Upper lobe of right lung (tissue), 1 donor: ENCODE results near the gene UGT2B17. TPM values are rescaled to one million over a fixed set of nuclear protein-coding genes. Genes with fewer than 3 reads are reported as not detected.
"Not testable (repeated sequence)": the region's sequence is repeated elsewhere in the genome, so short reads cannot be mapped to it uniquely, and the experiment has no call there.

Source experiments
- ATAC-seq: fragments of 200-7000 bp; cut with Tn5 transposase; one replicate; pipeline ENCODE4 v1.9.1; 2020; ENCODE audit warnings: mild to moderate bottlenecking, moderate library complexity
- DNase-seq: peaks from one replicate; pipeline ENCODE4 v3.0.0-alpha.2; 2020
- H3K27ac ChIP-seq: fragments of 200-600 bp; one replicate; pipeline ENCODE4 v1.8.0; 2022
- H3K27me3 ChIP-seq: fragments of 200-600 bp; one replicate; pipeline ENCODE4 v1.8.0; 2022; ENCODE audit warnings: mild to moderate bottlenecking
- H3K36me3 ChIP-seq: fragments of 200-600 bp; one replicate; pipeline ENCODE4 v1.8.0; 2022
- H3K4me1 ChIP-seq: fragments of 200-600 bp; one replicate; pipeline ENCODE4 v1.8.0; 2022
- H3K4me3 ChIP-seq: fragments of 200-600 bp; one replicate; pipeline ENCODE4 v1.8.0; 2022; ENCODE audit warnings: mild to moderate bottlenecking
- H3K9me3 ChIP-seq: fragments of 200-600 bp; one replicate; pipeline ENCODE4 v1.8.0; 2022
- intact Hi-C: fragments of 100-400 bp; cut with DNase I; formaldehyde crosslinking; loops from one replicate; pipeline ENCODE4 v1.11.0; 2022
- total RNA-seq: library from RNA; stranded (reverse); fragmentation: NEBNext Ultra II Directional; extraction: Animal tissue kit (Norgen Biotek cat#: 25700); gene quantifications from one replicate; pipeline ENCODE4 v1.2.1, GENCODE V29; 2021
- TF ChIP-seq, protein P1 (sequence below): fragments of 200-600 bp; IDR thresholded peaks from one replicate; pipeline ENCODE4 v1.8.0; 2022; ENCODE audit warnings: antibody characterized with exemption
- donor health status: DM: no; HTN: yes; CAD: no; lungs with severe emphysema.

Gene UGT2B17
- total RNA-seq, 1 donor from 2014 or later, result not detected

DNA sequence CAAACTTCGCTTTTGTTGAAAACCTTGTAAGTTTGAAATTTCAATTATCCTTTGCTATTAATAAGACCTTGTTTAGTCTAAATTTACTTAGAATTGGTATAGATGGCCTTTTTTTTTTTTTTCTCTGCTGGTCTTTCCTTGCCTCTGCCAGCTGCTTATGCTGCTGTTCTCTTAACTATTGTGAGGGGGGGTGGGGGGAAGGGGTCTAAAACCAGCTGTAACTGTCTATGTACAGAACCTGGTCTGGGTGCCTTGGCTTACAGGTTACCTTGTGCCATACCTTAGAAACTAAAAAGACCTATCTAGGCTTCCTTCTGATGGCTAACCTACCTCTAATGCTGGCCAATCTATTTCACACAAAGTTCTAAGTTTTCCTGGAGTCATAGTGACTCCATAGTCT is 1.0 kb downstream of the UGT2B17 start:
- no peaks in the 10 kb centered on the region for H3K27me3 ChIP-seq
- ATAC-seq, result no peak
- H3K9me3 ChIP-seq, result no peaks in the 10 kb centered on the region
- TF ChIP-seq, protein P1, sequence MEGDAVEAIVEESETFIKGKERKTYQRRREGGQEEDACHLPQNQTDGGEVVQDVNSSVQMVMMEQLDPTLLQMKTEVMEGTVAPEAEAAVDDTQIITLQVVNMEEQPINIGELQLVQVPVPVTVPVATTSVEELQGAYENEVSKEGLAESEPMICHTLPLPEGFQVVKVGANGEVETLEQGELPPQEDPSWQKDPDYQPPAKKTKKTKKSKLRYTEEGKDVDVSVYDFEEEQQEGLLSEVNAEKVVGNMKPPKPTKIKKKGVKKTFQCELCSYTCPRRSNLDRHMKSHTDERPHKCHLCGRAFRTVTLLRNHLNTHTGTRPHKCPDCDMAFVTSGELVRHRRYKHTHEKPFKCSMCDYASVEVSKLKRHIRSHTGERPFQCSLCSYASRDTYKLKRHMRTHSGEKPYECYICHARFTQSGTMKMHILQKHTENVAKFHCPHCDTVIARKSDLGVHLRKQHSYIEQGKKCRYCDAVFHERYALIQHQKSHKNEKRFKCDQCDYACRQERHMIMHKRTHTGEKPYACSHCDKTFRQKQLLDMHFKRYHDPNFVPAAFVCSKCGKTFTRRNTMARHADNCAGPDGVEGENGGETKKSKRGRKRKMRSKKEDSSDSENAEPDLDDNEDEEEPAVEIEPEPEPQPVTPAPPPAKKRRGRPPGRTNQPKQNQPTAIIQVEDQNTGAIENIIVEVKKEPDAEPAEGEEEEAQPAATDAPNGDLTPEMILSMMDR, result no peak
- H3K27ac ChIP-seq, result no peak overlapping the region
- DNase-seq, result no peak
- intact Hi-C loops, result no loop called here
- no peaks in the 10 kb centered on the region for H3K36me3 ChIP-seq
- no peaks in the 10 kb centered on the region for H3K4me1 ChIP-seq
- H3K4me3 ChIP-seq, result no peak overlapping the region

DNA sequence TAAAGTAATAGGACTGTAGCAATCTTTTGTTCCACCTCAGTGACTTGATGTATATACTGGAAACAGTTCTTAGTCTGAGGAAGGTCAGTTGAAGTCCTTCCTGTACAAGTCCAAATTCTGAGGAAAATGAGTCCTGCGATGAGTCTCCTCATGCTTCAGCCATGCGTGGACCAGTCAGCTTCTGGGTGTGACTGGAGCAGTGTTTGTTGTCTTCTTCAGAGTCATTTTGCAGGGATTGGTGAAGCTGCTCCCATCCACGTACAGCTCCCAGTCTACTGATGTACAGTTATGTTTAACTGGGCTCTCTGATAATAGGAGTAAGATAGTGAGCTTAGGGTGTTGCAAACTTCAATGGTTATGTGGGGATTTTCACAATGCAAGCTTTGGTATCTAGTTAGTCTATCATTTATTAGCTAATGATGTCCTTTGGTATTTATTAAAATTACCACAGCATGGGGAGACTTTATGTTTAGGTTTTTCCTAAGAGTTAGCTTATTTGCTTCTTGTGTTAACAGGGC is 3.4 kb downstream of the UGT2B17 start:
- H3K27me3 ChIP-seq, result no peaks in the 10 kb centered on the region
- no peak for DNase-seq
- TF ChIP-seq, protein P1, result no peak
- no peaks in the 10 kb centered on the region for H3K4me1 ChIP-seq
- ATAC-seq, result no peak
- H3K36me3 ChIP-seq, result no peaks in the 10 kb centered on the region
- no peak overlapping the region for H3K4me3 ChIP-seq
- no peak overlapping the region for H3K27ac ChIP-seq
- no peaks in the 10 kb centered on the region for H3K9me3 ChIP-seq
- intact Hi-C loops, result no loop called here

DNA sequence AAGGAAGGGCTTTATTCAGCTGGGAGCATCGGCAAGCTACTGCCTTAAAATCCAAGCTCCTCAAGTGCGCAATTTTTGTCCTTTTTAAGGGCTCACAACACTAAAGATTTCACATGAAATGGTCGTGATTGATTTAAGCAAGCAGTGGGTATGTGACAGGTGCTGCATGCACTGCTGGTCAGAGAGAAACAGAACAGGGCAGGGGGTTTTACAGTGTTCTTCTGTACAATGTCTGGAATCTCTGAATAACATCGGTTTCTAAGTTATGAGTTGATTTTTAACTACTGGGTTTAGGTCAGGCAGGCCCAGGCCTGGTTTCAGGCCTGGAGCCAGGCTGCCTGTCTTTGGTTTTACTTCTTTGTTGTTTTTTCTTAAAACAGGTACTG is 6.0 kb downstream of the UGT2B17 start:
- Histone ChIP-seq H3K27ac (no peak overlapping the region), H3K36me3 (no peaks in the 10 kb centered on the region), H3K4me3 (no peak overlapping the region), H3K4me1 (no peaks in the 10 kb centered on the region), H3K27me3 (no peaks in the 10 kb centered on the region), H3K9me3 (no peaks in the 10 kb centered on the region)
- TF ChIP-seq, protein P1, result no peak
- ATAC-seq (no peak), DNase-seq (no peak)
- intact Hi-C loops, result no loop called here

DNA sequence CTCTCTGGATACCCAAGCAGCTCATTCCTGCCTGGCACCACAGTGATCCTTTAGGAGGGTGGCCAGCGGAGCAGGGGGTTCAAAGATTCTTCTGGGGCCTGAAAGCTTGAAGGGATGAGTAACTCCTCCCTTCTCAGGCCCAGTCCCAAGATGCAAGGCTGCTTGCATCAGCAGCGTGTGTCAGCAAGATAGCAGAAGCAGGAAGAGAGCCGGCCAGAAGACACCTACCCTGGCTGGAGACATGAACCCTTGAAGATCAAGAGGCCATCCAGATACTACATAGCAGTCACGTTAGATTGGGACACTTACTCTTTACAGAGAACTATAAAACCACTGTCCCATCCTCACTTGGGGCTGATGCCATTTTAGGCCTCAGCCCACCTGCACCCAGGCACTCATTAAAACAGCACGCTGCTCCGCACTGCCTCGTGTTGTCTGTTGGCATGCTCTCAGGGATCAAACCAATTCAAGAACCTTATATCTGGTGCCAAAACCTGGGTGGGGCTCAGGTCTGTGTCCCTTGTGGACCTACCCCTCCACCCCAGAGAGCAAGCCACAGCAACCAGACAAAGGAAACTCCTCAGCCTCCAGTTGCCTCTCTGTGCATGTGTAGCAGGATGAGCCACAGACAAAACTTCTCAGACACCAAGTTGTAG is 6.5 kb downstream of the UGT2B17 start:
- no peak for ATAC-seq
- no peaks in the 10 kb centered on the region for H3K36me3 ChIP-seq
- no peaks in the 10 kb centered on the region for H3K9me3 ChIP-seq
- H3K27ac ChIP-seq, result no peak overlapping the region
- TF ChIP-seq, protein P1, result no peak
- no peaks in the 10 kb centered on the region for H3K27me3 ChIP-seq
- H3K4me1 ChIP-seq, result no peaks in the 10 kb centered on the region
- intact Hi-C loops, result no loop called here
- no peak overlapping the region for H3K4me3 ChIP-seq
- no peak for DNase-seq

DNA sequence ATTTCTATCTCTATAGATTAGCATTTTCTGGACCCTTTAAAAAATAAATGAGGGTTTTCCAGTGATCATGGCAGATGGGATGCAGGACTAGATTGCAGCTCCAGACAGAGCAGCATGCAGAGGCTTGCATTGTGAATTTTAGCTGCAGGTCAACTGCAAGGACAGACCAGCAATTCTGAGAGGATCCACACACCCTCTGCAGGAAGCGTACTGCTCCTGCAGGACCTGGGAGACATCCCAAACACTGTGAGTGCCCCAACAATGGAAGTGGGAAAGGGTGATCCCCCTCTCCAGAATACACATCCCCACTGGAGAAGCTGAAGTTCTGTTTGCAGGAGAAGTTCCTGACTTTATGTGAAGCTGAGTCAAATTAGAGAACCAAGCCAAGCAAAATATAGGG is 7.1 kb downstream of the UGT2B17 start:
- H3K4me1 ChIP-seq, H3K36me3 ChIP-seq, H3K27ac ChIP-seq, H3K27me3 ChIP-seq, ATAC-seq, DNase-seq, H3K9me3 ChIP-seq, H3K4me3 ChIP-seq, intact Hi-C loops: not testable (repeated sequence)

DNA sequence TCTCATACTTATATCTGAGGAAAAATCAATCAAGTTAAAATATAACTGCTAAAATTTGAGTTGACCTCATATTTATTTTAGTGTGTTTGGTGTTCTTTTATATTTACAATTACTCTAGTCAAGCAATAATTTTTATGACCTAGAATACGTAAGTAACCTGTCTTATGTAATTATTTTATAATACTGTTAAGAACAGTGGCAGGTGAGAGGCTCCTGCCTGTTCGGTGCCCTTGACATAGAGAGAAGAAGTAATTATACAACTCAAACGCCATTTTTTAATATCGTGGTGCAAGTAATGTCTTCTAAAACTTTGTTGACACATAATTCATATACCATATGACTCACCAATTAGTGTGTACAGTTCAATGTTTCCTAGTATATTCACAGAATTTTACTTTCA is 7.6 kb downstream of the UGT2B17 start:
- H3K9me3 ChIP-seq, H3K27me3 ChIP-seq, intact Hi-C loops, H3K36me3 ChIP-seq, ATAC-seq, H3K4me1 ChIP-seq, DNase-seq, H3K4me3 ChIP-seq, H3K27ac ChIP-seq: not testable (repeated sequence)

DNA sequence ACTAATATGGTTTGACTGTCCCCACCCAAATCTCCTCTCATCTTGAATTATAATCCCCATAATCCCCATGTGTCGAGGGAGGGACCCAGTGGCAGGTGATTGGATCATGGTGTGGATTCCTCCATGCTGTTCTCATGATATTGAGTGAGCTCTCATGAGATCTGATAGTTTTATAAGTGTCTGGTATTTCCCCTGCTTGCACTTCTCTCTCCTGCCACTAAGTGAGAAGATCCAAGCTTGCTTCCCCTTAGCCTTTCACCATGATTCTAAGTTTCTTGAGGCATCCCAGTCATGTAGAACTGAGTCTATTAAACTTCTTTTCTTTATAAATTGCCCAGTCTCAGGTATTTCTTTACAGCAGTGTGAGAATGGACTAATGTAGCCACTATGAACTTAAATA is 9.8 kb downstream of the UGT2B17 start:
- ATAC-seq, H3K27me3 ChIP-seq, H3K4me1 ChIP-seq, DNase-seq, H3K9me3 ChIP-seq, H3K4me3 ChIP-seq, H3K27ac ChIP-seq, intact Hi-C loops, H3K36me3 ChIP-seq: not testable (repeated sequence)

DNA sequence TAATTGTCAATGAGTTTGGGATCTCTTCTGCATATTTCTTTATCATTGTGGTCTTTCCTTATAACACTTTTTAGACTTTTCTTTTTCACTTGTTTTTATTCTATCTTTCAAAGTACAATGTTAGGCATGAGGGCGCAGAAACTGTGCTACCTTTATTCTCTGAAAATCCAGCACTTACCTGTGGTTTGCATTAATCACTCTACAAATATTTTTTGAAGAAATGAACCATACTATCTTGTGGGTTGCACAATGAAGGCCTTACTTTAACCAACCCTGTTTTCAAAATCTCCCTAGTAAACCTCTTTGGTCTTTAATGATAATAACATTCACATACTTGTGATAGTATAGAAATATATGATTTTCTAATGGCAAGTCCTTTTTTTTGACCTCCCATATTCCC is 11.0 kb downstream of the UGT2B17 start:
- H3K4me3 ChIP-seq, H3K27me3 ChIP-seq, ATAC-seq, H3K27ac ChIP-seq, DNase-seq, H3K9me3 ChIP-seq, H3K4me1 ChIP-seq, intact Hi-C loops, H3K36me3 ChIP-seq: not testable (repeated sequence)

DNA sequence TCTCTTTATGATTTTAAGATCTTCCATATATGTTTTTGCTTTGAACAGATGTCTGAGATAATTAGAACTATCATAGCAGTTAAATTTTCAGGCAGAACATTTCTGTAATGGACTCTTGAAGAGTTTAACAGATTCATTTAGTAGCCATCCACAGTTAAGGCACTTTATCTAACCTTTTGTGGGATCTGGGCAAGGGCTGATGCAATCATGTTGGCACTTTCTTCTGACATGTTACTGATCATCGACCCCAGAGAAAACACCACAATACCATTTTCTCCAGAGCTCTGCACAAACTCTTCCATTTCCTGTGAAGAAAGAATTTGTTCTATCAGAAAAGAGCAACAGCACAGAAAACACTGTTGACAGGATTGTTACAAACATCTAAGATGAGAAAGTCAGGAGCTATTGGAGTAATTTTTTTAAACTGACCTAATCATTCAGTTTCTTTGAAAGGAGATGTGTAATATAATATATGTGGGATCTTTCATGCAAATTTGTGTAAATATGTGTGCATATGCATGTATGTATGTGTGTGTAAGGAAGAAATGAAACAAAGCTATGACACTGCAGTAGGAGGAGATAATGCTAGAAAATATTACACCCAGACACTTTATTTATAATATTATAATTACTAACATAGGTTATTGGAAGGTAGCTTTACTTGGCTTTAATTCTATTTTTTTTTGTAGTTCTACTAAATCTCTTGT is 15.6 kb downstream of the UGT2B17 start:
- H3K27me3 ChIP-seq, ATAC-seq, H3K4me3 ChIP-seq, DNase-seq, H3K27ac ChIP-seq, H3K36me3 ChIP-seq, H3K4me1 ChIP-seq, H3K9me3 ChIP-seq, intact Hi-C loops: not testable (repeated sequence)

DNA sequence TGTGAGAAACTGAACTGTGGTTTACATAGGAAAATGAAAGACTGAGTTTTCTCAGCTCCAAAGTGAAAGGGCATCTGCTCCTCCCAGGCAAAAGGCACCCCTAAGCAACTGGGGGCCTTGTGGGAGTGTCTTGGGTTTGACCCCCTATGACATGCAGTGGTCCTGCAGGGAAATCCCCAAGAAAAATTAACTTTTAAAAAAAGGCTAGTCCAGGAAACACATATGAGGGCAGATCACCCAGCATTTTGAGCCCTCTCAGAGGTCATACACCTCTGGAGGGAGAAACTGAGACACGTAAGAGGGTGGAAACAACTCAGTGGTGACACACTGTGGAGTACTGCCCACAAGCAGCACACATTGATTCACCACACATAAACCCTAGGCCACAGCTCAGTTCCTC is 22.3 kb downstream of the UGT2B17 start:
- H3K36me3 ChIP-seq, DNase-seq, H3K9me3 ChIP-seq, intact Hi-C loops, H3K27me3 ChIP-seq, H3K27ac ChIP-seq, ATAC-seq, H3K4me3 ChIP-seq, H3K4me1 ChIP-seq: not testable (repeated sequence)
